Measurements from ENCODE around the gene KCTD13.

KCTD13 gene

DNA sequence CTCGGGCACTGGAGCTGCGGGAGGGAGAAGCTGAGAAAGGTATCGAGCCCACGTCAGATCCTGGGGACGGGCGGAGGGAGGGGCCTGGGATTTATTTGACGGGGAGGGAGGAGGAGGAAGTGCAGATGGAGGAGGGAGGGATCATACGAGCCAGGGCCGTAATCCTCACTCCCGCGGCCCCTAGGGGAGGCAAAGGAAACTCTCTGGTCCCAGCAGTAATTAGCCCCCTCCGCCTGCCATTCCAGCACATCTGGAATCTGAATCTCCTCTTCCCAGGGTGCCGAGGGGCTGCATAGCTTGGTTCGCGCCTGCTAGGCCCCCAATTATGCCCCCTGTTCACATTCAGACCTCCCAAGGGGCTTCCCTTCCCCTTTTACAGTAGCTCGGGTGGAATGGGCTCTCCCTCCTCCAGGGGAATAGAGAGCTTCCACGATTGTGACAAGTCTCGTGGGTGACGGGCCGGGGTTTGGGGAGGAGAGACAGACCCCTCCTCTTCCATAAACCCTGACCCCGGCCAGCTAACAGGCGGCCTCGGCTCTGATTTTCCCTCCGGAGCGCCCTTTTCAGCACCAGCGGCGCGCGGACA is 26.4 kb downstream of the KCTD13 start, which contains the start of gene SEZ6L2 (continued):
- TF ChIP-seq ZNF184 (tag by site-specific recombination; IDR thresholded peaks at IDR 0.05) (no peak), ZNF335 (tag by site-specific recombination; conservative IDR thresholded peaks at IDR 0.05) (peak; percentile 11), MEIS1 (CRISPR knock-in tag; IDR thresholded peaks at IDR 0.05; ENCODE audit: borderline replicate concordance) (no peak), ZSCAN16 (tag by site-specific recombination; IDR thresholded peaks at IDR 0.05) (no peak), KLF16 (tag by site-specific recombination; IDR thresholded peaks at IDR 0.05) (no peak; the same call in 1 of the 2 replicates), ZNF2 (tag by site-specific recombination; IDR thresholded peaks at IDR 0.05) (0 out of 2 replicates have a peak, but pooled peaks have one; percentile 35), RBAK (tag by site-specific recombination; IDR thresholded peaks at IDR 0.05) (no peak), ZNF585B (tag by site-specific recombination; IDR thresholded peaks at IDR 0.05) (no peak), ZNF654 (tag by site-specific recombination; IDR thresholded peaks at IDR 0.05; ENCODE audit: low read depth) (no peak), ZNF510 (tag by site-specific recombination; IDR thresholded peaks at IDR 0.05; ENCODE audit: insufficient replicate concordance) (no peak), TRIM28 (IDR thresholded peaks at IDR 0.05; ENCODE audit: borderline replicate concordance, low read length) (no peak), ZNF274 (IDR thresholded peaks at IDR 0.05; ENCODE audit: low read length) (no peak), ZNF274 (tag by site-specific recombination; IDR thresholded peaks at IDR 0.05; ENCODE audit: borderline replicate concordance) (no peak), HOXD13 (CRISPR knock-in tag; IDR thresholded peaks at IDR 0.05; ENCODE audit: borderline replicate concordance) (no peak), ZNF223 (tag by site-specific recombination; IDR thresholded peaks at IDR 0.05) (no peak), KLF8 (tag by site-specific recombination; IDR thresholded peaks at IDR 0.05) (no peak; the same call in 1 of the 2 replicates), ZNF768 (tag by site-specific recombination; IDR thresholded peaks at IDR 0.05) (no peak), ZNF174 (tag by site-specific recombination; IDR thresholded peaks at IDR 0.05) (no peak), ZEB2 (tag by site-specific recombination; IDR thresholded peaks at IDR 0.05) (peak; percentile 56), ZFHX2 (tag by site-specific recombination; conservative IDR thresholded peaks at IDR 0.05) (no peak), ZNF366 (tag by site-specific recombination; conservative IDR thresholded peaks at IDR 0.05) (peak; percentile 88)
- TF ChIP-seq, protein P1, sequence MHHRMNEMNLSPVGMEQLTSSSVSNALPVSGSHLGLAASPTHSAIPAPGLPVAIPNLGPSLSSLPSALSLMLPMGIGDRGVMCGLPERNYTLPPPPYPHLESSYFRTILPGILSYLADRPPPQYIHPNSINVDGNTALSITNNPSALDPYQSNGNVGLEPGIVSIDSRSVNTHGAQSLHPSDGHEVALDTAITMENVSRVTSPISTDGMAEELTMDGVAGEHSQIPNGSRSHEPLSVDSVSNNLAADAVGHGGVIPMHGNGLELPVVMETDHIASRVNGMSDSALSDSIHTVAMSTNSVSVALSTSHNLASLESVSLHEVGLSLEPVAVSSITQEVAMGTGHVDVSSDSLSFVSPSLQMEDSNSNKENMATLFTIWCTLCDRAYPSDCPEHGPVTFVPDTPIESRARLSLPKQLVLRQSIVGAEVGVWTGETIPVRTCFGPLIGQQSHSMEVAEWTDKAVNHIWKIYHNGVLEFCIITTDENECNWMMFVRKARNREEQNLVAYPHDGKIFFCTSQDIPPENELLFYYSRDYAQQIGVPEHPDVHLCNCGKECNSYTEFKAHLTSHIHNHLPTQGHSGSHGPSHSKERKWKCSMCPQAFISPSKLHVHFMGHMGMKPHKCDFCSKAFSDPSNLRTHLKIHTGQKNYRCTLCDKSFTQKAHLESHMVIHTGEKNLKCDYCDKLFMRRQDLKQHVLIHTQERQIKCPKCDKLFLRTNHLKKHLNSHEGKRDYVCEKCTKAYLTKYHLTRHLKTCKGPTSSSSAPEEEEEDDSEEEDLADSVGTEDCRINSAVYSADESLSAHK (tag by site-specific recombination; IDR thresholded peaks at IDR 0.05): peak; percentile 80
- TF ChIP-seq, protein P2, sequence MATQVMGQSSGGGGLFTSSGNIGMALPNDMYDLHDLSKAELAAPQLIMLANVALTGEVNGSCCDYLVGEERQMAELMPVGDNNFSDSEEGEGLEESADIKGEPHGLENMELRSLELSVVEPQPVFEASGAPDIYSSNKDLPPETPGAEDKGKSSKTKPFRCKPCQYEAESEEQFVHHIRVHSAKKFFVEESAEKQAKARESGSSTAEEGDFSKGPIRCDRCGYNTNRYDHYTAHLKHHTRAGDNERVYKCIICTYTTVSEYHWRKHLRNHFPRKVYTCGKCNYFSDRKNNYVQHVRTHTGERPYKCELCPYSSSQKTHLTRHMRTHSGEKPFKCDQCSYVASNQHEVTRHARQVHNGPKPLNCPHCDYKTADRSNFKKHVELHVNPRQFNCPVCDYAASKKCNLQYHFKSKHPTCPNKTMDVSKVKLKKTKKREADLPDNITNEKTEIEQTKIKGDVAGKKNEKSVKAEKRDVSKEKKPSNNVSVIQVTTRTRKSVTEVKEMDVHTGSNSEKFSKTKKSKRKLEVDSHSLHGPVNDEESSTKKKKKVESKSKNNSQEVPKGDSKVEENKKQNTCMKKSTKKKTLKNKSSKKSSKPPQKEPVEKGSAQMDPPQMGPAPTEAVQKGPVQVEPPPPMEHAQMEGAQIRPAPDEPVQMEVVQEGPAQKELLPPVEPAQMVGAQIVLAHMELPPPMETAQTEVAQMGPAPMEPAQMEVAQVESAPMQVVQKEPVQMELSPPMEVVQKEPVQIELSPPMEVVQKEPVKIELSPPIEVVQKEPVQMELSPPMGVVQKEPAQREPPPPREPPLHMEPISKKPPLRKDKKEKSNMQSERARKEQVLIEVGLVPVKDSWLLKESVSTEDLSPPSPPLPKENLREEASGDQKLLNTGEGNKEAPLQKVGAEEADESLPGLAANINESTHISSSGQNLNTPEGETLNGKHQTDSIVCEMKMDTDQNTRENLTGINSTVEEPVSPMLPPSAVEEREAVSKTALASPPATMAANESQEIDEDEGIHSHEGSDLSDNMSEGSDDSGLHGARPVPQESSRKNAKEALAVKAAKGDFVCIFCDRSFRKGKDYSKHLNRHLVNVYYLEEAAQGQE (tag by site-specific recombination; IDR thresholded peaks at IDR 0.05): peak; percentile 99
- TF ChIP-seq, protein P3, sequence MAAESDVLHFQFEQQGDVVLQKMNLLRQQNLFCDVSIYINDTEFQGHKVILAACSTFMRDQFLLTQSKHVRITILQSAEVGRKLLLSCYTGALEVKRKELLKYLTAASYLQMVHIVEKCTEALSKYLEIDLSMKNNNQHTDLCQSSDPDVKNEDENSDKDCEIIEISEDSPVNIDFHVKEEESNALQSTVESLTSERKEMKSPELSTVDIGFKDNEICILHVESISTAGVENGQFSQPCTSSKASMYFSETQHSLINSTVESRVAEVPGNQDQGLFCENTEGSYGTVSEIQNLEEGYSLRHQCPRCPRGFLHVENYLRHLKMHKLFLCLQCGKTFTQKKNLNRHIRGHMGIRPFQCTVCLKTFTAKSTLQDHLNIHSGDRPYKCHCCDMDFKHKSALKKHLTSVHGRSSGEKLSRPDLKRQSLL (tag by site-specific recombination; IDR thresholded peaks at IDR 0.05): no peak
- TF ChIP-seq, protein P4, sequence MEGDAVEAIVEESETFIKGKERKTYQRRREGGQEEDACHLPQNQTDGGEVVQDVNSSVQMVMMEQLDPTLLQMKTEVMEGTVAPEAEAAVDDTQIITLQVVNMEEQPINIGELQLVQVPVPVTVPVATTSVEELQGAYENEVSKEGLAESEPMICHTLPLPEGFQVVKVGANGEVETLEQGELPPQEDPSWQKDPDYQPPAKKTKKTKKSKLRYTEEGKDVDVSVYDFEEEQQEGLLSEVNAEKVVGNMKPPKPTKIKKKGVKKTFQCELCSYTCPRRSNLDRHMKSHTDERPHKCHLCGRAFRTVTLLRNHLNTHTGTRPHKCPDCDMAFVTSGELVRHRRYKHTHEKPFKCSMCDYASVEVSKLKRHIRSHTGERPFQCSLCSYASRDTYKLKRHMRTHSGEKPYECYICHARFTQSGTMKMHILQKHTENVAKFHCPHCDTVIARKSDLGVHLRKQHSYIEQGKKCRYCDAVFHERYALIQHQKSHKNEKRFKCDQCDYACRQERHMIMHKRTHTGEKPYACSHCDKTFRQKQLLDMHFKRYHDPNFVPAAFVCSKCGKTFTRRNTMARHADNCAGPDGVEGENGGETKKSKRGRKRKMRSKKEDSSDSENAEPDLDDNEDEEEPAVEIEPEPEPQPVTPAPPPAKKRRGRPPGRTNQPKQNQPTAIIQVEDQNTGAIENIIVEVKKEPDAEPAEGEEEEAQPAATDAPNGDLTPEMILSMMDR (tag by site-specific recombination; IDR thresholded peaks at IDR 0.05): peak; percentile 79; the same call in 1 of the 2 replicates
- TF ChIP-seq, protein P5, sequence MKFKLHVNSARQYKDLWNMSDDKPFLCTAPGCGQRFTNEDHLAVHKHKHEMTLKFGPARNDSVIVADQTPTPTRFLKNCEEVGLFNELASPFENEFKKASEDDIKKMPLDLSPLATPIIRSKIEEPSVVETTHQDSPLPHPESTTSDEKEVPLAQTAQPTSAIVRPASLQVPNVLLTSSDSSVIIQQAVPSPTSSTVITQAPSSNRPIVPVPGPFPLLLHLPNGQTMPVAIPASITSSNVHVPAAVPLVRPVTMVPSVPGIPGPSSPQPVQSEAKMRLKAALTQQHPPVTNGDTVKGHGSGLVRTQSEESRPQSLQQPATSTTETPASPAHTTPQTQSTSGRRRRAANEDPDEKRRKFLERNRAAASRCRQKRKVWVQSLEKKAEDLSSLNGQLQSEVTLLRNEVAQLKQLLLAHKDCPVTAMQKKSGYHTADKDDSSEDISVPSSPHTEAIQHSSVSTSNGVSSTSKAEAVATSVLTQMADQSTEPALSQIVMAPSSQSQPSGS (tag by site-specific recombination; IDR thresholded peaks at IDR 0.05; ENCODE audit: low read depth): no peak
- TF ChIP-seq, protein P6, sequence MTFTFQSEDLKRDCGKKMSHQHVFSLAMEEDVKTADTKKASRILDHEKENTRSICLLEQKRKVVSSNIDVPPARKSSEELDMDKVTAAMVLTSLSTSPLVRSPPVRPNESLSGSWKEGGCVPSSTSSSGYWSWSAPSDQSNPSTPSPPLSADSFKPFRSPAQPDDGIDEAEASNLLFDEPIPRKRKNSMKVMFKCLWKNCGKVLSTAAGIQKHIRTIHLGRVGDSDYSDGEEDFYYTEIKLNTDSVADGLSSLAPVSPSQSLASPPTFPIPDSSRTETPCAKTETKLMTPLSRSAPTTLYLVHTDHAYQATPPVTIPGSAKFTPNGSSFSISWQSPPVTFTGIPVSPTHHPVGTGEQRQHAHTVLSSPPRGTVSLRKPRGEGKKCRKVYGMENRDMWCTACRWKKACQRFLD (tag by site-specific recombination; IDR thresholded peaks at IDR 0.05): no peak
- TF ChIP-seq, protein P7, sequence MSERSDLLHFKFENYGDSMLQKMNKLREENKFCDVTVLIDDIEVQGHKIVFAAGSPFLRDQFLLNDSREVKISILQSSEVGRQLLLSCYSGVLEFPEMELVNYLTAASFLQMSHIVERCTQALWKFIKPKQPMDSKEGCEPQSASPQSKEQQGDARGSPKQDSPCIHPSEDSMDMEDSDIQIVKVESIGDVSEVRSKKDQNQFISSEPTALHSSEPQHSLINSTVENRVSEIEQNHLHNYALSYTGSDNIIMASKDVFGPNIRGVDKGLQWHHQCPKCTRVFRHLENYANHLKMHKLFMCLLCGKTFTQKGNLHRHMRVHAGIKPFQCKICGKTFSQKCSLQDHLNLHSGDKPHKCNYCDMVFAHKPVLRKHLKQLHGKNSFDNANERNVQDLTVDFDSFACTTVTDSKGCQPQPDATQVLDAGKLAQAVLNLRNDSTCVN (tag by site-specific recombination; optimal IDR thresholded peaks at IDR 0.05): peak; percentile 66
